Measurements from ENCODE around the gene PRRT4.

PRRT4 gene

DNA sequence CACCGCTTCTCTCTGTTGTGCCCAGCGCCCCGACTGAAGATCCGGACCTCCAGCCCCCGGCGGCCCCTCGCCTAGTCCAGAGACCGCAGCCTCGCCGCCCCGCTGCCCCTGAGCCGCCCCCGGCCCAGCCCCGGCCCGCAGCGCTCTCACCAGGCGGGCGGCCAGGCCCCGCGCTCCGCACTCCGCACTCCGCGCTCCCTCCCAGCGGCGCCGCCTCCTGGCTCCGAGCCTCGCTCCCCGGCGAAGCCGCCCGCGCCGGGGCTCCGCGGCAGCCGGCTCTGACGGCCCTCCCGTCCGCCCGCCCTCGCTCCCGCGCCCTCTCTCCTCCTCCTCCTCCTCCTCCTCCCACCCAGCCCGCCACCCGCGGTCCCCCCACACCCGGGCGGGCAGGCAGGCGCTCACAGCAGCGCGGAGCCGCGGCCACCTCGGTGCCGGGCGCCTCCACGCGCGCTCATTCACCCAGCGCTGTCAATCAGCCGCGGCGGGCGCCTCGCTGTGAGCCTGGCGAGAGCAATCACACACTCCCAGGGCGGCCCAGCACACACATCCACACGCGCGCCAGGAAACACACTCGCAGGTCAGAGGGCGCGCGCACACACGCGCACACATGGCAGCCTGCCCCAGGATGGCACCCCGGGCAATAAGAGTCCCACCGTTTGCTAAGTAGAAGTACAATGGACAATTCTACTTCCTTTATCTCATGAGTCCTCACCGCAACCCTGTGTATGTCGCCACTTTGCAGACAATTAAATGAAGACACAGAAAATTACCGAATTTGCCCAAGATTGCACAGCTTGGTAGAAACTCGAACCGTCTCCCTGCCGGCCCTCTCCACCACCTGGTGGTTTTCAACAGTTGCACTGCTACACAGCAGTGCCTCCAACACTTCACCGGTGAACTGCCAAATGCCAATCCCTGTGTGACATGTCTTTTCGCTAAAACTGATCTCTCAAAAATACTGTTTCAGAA is at the start of gene PRRT4:
Gene PRRT4 (minus strand): TSS at position 280 of the 969 bp plus-strand sequence.
- peaks cover 70% of the 10 kb centered on the region for H3K27me3 Mint-ChIP-seq (ENCODE audit: low read depth)
- H3K4me3 Mint-ChIP-seq, result peak within 1 kb of the TSS; percentile 83 to 95 (median 90)
- no peaks in the 10 kb centered on the region for H3K9me3 Mint-ChIP-seq
- no peak for TF ChIP-seq CTCF (IDR thresholded peaks at IDR 0.05; ENCODE audit: unreplicated experiment in 3 of 3)
- H3K27ac Mint-ChIP-seq, result peak within 1 kb of the TSS; percentile 58 to 66 (median 65)
- H3K36me3 Mint-ChIP-seq (ENCODE audit: low read depth), result no peaks in the 10 kb centered on the region
- peaks cover 37% of the 10 kb centered on the region for H3K4me1 Mint-ChIP-seq

DNA sequence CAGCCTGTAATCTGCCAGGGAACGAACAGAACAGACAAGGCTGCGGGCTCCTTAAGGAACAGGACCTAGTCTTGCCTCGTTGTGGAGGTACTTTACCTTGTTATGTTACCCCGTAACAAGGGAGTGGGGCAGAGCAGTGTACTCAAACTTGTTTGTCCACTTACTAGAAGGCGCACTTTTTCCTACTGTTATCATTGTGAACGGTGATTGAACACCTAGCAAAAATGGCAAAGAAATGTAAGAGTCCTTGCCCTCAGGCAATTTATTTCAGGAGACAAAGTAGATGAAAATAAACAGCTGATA is 48.9 kb upstream of the PRRT4 start:
- Mint-ChIP-seq H3K36me3 (ENCODE audit: low read depth) (no peaks in the 10 kb centered on the region), H3K9me3 (peaks cover 6% of the 10 kb centered on the region), H3K4me1 (peaks cover 33% of the 10 kb centered on the region), H3K27ac (peak overlapping the region; percentile 34 to 94 (median 80)), H3K4me3 (peak overlapping the region; percentile 92 to 96 (median 94)), H3K27me3 (ENCODE audit: low read depth) (peaks cover 36% of the 10 kb centered on the region)
- TF ChIP-seq CTCF (IDR thresholded peaks at IDR 0.05; ENCODE audit: unreplicated experiment in 3 of 3), result no peak

GRCh38 chr7:128409596-128410450 is 48.3 kb upstream of the PRRT4 start, which contains the start of gene IMPDH1:
Gene IMPDH1 (minus strand): TSS chr7:128409982. CDS start chr7:128409901, 81 bp downstream.
- no peaks in the 10 kb centered on the region for H3K36me3 Mint-ChIP-seq (ENCODE audit: low read depth)
- H3K27ac Mint-ChIP-seq, result peak within 1 kb of the TSS; percentile 68 to 94 (median 83)
- peaks cover 6% of the 10 kb centered on the region for H3K9me3 Mint-ChIP-seq
- no peak for TF ChIP-seq CTCF (IDR thresholded peaks at IDR 0.05; ENCODE audit: unreplicated experiment in 3 of 3)
- peak within 1 kb of the TSS; percentile 92 to 96 (median 94) for H3K4me3 Mint-ChIP-seq
- peaks cover 36% of the 10 kb centered on the region for H3K4me1 Mint-ChIP-seq
- H3K27me3 Mint-ChIP-seq (ENCODE audit: low read depth), result peaks cover 36% of the 10 kb centered on the region

GRCh38 chr7:128408709-128409595 is 47.5 kb upstream of the PRRT4 start:
- TF ChIP-seq CTCF (IDR thresholded peaks at IDR 0.05; ENCODE audit: unreplicated experiment in 3 of 3), result no peak
- Mint-ChIP-seq H3K27ac (peak overlapping the region; percentile 68 to 86 (median 83)), H3K36me3 (ENCODE audit: low read depth) (no peaks in the 10 kb centered on the region), H3K4me1 (peaks cover 44% of the 10 kb centered on the region), H3K27me3 (ENCODE audit: low read depth) (peaks cover 37% of the 10 kb centered on the region), H3K9me3 (peaks cover 6% of the 10 kb centered on the region), H3K4me3 (peak overlapping the region; percentile 88 to 91 (median 89))
